ENCODE results near the gene OGDH.

DNA sequence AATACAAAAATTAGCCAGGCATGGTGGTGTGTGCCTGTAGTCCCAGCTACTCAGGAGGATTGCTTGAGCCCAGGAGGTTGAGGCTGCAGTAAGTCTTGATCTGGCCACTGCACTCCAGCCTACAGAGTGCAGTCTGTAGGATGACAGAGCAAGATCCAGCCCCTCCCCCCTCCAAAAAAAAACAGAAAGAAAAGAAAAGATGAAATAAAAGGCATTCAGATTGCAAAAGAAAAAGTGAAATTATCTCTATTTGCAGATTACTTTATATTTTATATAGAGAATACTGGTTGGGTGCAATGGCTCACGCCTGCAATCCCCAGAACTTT is 121.5 kb downstream of the OGDH start:
- TF ChIP-seq EZH2 (IDR thresholded peaks at IDR 0.05; ENCODE audit: insufficient read depth, poor library complexity, severe bottlenecking) (no peak), EZH2phosphoT487 (IDR thresholded peaks at IDR 0.05; ENCODE audit: insufficient read depth, low read depth) (no peak)
